GM19463 (cell line): ENCODE data around the gene GOLIM4.
A peak's percentile ranks its signal among the peaks of the same experiment; 100 is the strongest.

Source experiments
- ATAC-seq: cut with Tn5 transposase; IDR thresholded peaks from one replicate; pipeline ENCODE4 v1.9.1; 2021; ENCODE audit warnings: mild to moderate bottlenecking, moderate library complexity; ENCODE audit not compliant: unreplicated experiment

Gene GOLIM4

GRCh38 chr3:168100777-168101492 lies 5.2 kb upstream of the GOLIM4 start:
- ATAC-seq: no peak

- ATAC-seq: no peak
Measured at GRCh38 chr3:168097381-168097780, 1.7 kb upstream of the GOLIM4 start.

GRCh38 chr3:168096210-168096652 lies 507 bp upstream of the GOLIM4 start:
- ATAC-seq: peak; percentile 2

GRCh38 chr3:168094877-168095610 lies 680 bp downstream of the GOLIM4 start:
- ATAC-seq: peak; percentile 36

- ATAC-seq: no peak
Measured at GRCh38 chr3:168094580-168094876, 1.2 kb downstream of the GOLIM4 start.

- no peak for ATAC-seq
Measured at GRCh38 chr3:168093790-168094189, 1.9 kb downstream of the GOLIM4 start.

GRCh38 chr3:168093229-168093628 lies 2.5 kb downstream of the GOLIM4 start:
- ATAC-seq: no peak

- no peak for ATAC-seq
Measured at GRCh38 chr3:168091941-168092340, 3.8 kb downstream of the GOLIM4 start.

- ATAC-seq: no peak
Measured at GRCh38 chr3:168091302-168091858, 4.3 kb downstream of the GOLIM4 start.

- no peak for ATAC-seq
Measured at GRCh38 chr3:168090306-168091085, 5.2 kb downstream of the GOLIM4 start.

GRCh38 chr3:168089179-168089771 lies 6.4 kb downstream of the GOLIM4 start:
- no peak for ATAC-seq

GRCh38 chr3:168088106-168088720 lies 7.5 kb downstream of the GOLIM4 start:
- ATAC-seq: peak; percentile 59

- ATAC-seq: no peak
Measured at GRCh38 chr3:168087539-168087938, 8.2 kb downstream of the GOLIM4 start.

- no peak for ATAC-seq
Measured at GRCh38 chr3:168086541-168087260, 9.0 kb downstream of the GOLIM4 start.

- ATAC-seq: peak; percentile 62
Measured at GRCh38 chr3:168085491-168086119, 10.1 kb downstream of the GOLIM4 start.

- no peak for ATAC-seq
Measured at GRCh38 chr3:168083906-168084305, 11.8 kb downstream of the GOLIM4 start.

- no peak for ATAC-seq
Measured at GRCh38 chr3:168081856-168082255, 13.9 kb downstream of the GOLIM4 start.

- ATAC-seq: no peak
Measured at GRCh38 chr3:168081171-168081771, 14.5 kb downstream of the GOLIM4 start.
